ENCODE measurements around the gene ADARB2.

DNA sequence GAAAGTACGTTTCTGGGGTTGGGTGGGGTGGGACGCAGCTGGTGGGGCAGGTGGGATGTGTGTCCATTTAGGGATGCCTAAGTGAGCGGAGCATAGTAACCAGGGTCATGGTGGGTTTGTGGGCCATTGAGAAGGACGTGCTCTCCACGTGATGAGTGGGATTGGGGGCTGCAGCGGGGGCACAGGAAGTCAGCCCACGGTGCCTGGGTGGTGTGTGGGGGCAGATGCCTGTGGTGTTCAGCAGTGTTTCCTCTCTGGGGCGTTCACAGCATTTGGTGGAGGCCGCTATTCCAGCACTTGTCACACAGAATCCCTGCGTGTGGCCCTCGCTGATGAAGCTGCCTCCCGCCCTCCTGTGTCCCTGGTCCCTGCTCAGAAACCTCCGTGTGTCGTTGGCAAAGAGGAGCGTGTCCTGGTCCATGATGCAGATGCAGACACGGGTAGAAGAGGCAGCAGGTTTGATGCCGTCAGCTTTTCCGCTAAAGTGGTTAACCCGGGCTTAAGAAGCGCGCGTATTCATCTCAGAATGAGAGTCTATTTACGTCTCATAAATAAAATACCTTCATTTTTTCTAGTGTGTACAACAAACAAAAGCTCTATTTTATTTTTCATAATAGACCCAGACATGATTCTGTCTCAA is 274.2 kb downstream of the ADARB2 start:
- TF ChIP-seq CTCF (IDR thresholded peaks at IDR 0.05) (no peak), EP300 (IDR thresholded peaks at IDR 0.05) (no peak), POLR2A (IDR thresholded peaks at IDR 0.05) (no peak)
